Kidney epithelial cell (primary cell): Measurements from ENCODE around the gene SBSN. TPM values are rescaled to one million over a fixed set of nuclear protein-coding genes. Genes with fewer than 3 reads are reported as not detected.

ENCODE experiments used
- total RNA-seq: library from RNA; depleted of rRNA; stranded (reverse); fragments of >200 nt; gene quantifications from 2 replicates; pipeline ENCODE4 v1.2.3, GENCODE V29; 2015

The SBSN gene
- total RNA-seq, 1 donor from 2014 or later = not detected

Other genes starting within 250 kb of the SBSN start
- not detected in 2 replicates for gene HAMP, start 245.8 kb downstream of the SBSN start, total RNA-seq
- gene MAG, start 236.2 kb downstream of the SBSN start, total RNA-seq = 0.04 TPM in 1 of 2 replicates, not detected in the other
- gene CD22, start 199.1 kb downstream of the SBSN start, total RNA-seq = 0.75 and 2.9 TPM in 2 replicates
- gene FFAR1, start 180.4 kb downstream of the SBSN start, total RNA-seq = 0.04 TPM in 1 of 2 replicates, not detected in the other
- not detected in 2 replicates for gene FFAR3, start 169.9 kb downstream of the SBSN start, total RNA-seq
- not detected in 2 replicates for gene GPR42, start 157.2 kb downstream of the SBSN start, total RNA-seq
- gene FFAR2, start 80.1 kb downstream of the SBSN start, total RNA-seq = not detected in 2 replicates
- not detected in 2 replicates for gene KRTDAP, start 37.8 kb downstream of the SBSN start, total RNA-seq
- 219 and 266 TPM in 2 replicates for gene DMKN, start 14.7 kb downstream of the SBSN start, total RNA-seq
- not detected in 2 replicates for gene GAPDHS, start 5.1 kb upstream of the SBSN start, total RNA-seq
- gene TMEM147, start 17.3 kb upstream of the SBSN start, total RNA-seq = 160 and 166 TPM in 2 replicates
- not detected in 2 replicates for gene ATP4A, start 35.3 kb upstream of the SBSN start, total RNA-seq
- not detected in 2 replicates for gene PMIS2, start 57.9 kb upstream of the SBSN start, total RNA-seq
- 12.3 and 14.1 TPM in 2 replicates for gene HAUS5, start 84.4 kb upstream of the SBSN start, total RNA-seq
- 115 and 121 TPM in 2 replicates for gene RBM42, start 100.7 kb upstream of the SBSN start, total RNA-seq
- gene ETV2, start 113.4 kb upstream of the SBSN start, total RNA-seq = not detected in 2 replicates
- gene COX6B1, start 120.0 kb upstream of the SBSN start, total RNA-seq = 347 and 569 TPM in 2 replicates
- gene UPK1A, start 138.2 kb upstream of the SBSN start, total RNA-seq = not detected in 2 replicates
- not detected in 2 replicates for gene ZBTB32, start 176.2 kb upstream of the SBSN start, total RNA-seq
- 18.4 and 31.8 TPM in 2 replicates for gene KMT2B, start 189.7 kb upstream of the SBSN start, total RNA-seq
- 1.9 and 8.8 TPM in 2 replicates for gene IGFLR1, start 214.1 kb upstream of the SBSN start, total RNA-seq
- gene U2AF1L4, start 217.1 kb upstream of the SBSN start, total RNA-seq = 15.5 and 17.6 TPM in 2 replicates
- 46.8 and 59.7 TPM in 2 replicates for gene PSENEN, start 217.3 kb upstream of the SBSN start, total RNA-seq
- gene LIN37, start 220.3 kb upstream of the SBSN start, total RNA-seq = 15.1 and 22.0 TPM in 2 replicates
- gene HSPB6, start 228.7 kb upstream of the SBSN start, total RNA-seq = 0.17 and 0.82 TPM in 2 replicates
- 6.1 and 13.0 TPM in 2 replicates for gene PROSER3, start 229.9 kb upstream of the SBSN start, total RNA-seq
- gene ARHGAP33, start 247.3 kb upstream of the SBSN start, total RNA-seq = 2.8 and 3.5 TPM in 2 replicates